K562 (cell line): Measurements from ENCODE around the gene ZSCAN21. TPM values are rescaled to one million over a fixed set of nuclear protein-coding genes. Genes with fewer than 3 reads are reported as not detected.
A peak's percentile ranks its signal among the peaks of the same experiment; 100 is the strongest.

Experiments used
- CBX1 ChIP-seq: sonication (generic); IDR thresholded peaks from 2 replicates; pipeline ENCODE4 v1.6.1; 2016; ENCODE audit warnings: antibody characterized with exemption, low read depth, mild to moderate bottlenecking
- CREB3L1 ChIP-seq: fragments of 450-650 bp; IDR thresholded peaks from 2 replicates; pipeline ENCODE4 v1.6.1; 2014; ENCODE audit warnings: low read depth, mild to moderate bottlenecking, moderate library complexity, borderline replicate concordance
- FOXA1 ChIP-seq: fragments of 450-650 bp; IDR thresholded peaks from 2 replicates; pipeline ENCODE4 v1.6.1; 2016; ENCODE audit warnings: mild to moderate bottlenecking, borderline replicate concordance
- GABPB1 ChIP-seq: sonication (generic); formaldehyde crosslinking; IDR thresholded peaks from 2 replicates; pipeline ENCODE4 v1.8.0; 2022; ENCODE audit warnings: mild to moderate bottlenecking, missing genetic modification reagents
- LARP7 ChIP-seq: fragments of 450-650 bp; IDR thresholded peaks from 2 replicates; pipeline ENCODE4 v1.6.1; 2016
- MLX ChIP-seq, 2 experiments: fragments of 450-650 bp in 1 of 2; sonication (generic) in 1 of 2; formaldehyde crosslinking; conservative IDR thresholded peaks; 2 replicates each; pipeline versions ENCODE4 v1.4.0 to v1.8.1; 2020 to 2022; ENCODE audit warnings: mild to moderate bottlenecking in 1 of 2, missing genetic modification reagents in 1 of 2
- MYC ChIP-seq, 2 experiments: fragments of 250-450 bp in 1 of 2; sonication (Bioruptor Pico) in 1 of 2; IDR thresholded peaks; 2 replicates each; pipeline versions ENCODE4 v1.5.1 to v1.6.1; 2012 to 2021; ENCODE audit warnings: low read depth in 2 of 2, borderline replicate concordance in 1 of 2, improper control_type of control experiment in 1 of 2, low read length in 1 of 2, mild to moderate bottlenecking in 1 of 2, moderate library complexity in 1 of 2
- NR2C2 ChIP-seq, 2 experiments: fragments of 200-800 bp in 1 of 2; sonication (Bioruptor generic) in 1 of 2; sonication (generic) in 1 of 2; formaldehyde crosslinking in 1 of 2; IDR thresholded peaks; 2 replicates each; pipeline versions ENCODE4 v1.6.1 to v1.8.0; 2016 to 2022; ENCODE audit warnings: mild to moderate bottlenecking in 1 of 2, missing compliant biosample characterization in 1 of 2, missing genetic modification characterization in 1 of 2, missing genetic modification reagents in 1 of 2
- PHTF2 ChIP-seq: fragments of 250-450 bp; sonication (Bioruptor Pico); IDR thresholded peaks from 2 replicates; pipeline ENCODE4 v1.5.0; 2021; ENCODE audit warnings: mild to moderate bottlenecking
- SAP30 ChIP-seq: fragments of 200-600 bp; sonication (generic); IDR thresholded peaks from 2 replicates; pipeline ENCODE4 v1.6.1; 2012; ENCODE audit warnings: borderline replicate concordance, low read depth, mild to moderate bottlenecking, moderate library complexity, low read length, control low read depth, inconsistent platforms; ENCODE audit not compliant: insufficient read depth, poor library complexity, severe bottlenecking
- SUPT5H ChIP-seq: fragments of 450-650 bp; IDR thresholded peaks from 2 replicates; pipeline ENCODE4 v1.6.1; 2016
- THAP12 ChIP-seq: fragments of 250-450 bp; sonication (Bioruptor Pico); IDR thresholded peaks from 2 replicates; pipeline ENCODE4 v1.9.0; 2021; ENCODE audit warnings: mild to moderate bottlenecking, inconsistent platforms
- TOE1 ChIP-seq, 2 experiments: fragments of 450-650 bp in 1 of 2; sonication (generic) in 1 of 2; formaldehyde crosslinking in 1 of 2; IDR thresholded peaks; 2 replicates each; pipeline versions ENCODE4 v1.7.1 to v1.8.0; 2016 to 2022; ENCODE audit warnings: borderline replicate concordance in 2 of 2, mild to moderate bottlenecking in 2 of 2, antibody characterized with exemption in 1 of 2, inconsistent platforms in 1 of 2, low read depth in 1 of 2, missing genetic modification reagents in 1 of 2, moderate library complexity in 1 of 2
- ZHX1 ChIP-seq: fragments of 150-350 bp; conservative IDR thresholded peaks from 2 replicates; pipeline ENCODE4 v1.6.1; 2014; ENCODE audit warnings: low read length
- ZNF263 ChIP-seq: sonication (generic); formaldehyde crosslinking; IDR thresholded peaks from 2 replicates; pipeline ENCODE4 v1.8.0; 2022; ENCODE audit warnings: mild to moderate bottlenecking, missing genetic modification reagents, borderline replicate concordance
- ZNF444 ChIP-seq: fragments of 250-450 bp; sonication (Bioruptor Pico); IDR thresholded peaks from 2 replicates; pipeline ENCODE4 v1.4.0; 2020; ENCODE audit warnings: mild to moderate bottlenecking, moderate library complexity
- polyA plus RNA-seq, 8 experiments: library from polyadenylated mRNA; depleted of rRNA in 4 of 8; stranded (reverse) in 5 of 8; unstranded in 3 of 8; fragments of >200 nt; fragmentation: Nextera tagmentation in 2 of 8; fragmentation: Illumina TruSeq in 1 of 8; extraction: Ambion mirVana in 2 of 8; extraction: Trizol in 1 of 8; gene quantifications; 2 replicates each; pipeline versions ENCODE4 v1.2.1 to v1.2.3, GENCODE V29; 2011 to 2014; ENCODE audit warnings: inconsistent platforms in 1 of 8, missing spikeins in 1 of 8
- total RNA-seq, 7 experiments: library from RNA; depleted of rRNA in 6 of 7; stranded (reverse); fragments of >200 nt in 6 of 7; fragmentation: Illumina TruSeq in 2 of 7; extraction: Trizol in 2 of 7; gene quantifications; 2 replicates each; pipeline versions ENCODE4 v1.2.1 to v1.2.3, GENCODE V29; 2011 to 2021; ENCODE audit warnings: low replicate concordance in 1 of 7

Gene ZSCAN21
- total and polyA plus RNA-seq, 9 of the 15 experiments (the other 6 are each of a cell fraction or from before 2014, with no cell fraction given) = 5.9 to 15.5 (median 13.2) TPM

- TF ChIP-seq CREB3L1 (peak; percentile 76; the same call in 1 of the 2 replicates), ZHX1 (0 out of 2 replicates have a peak, but pooled peaks have one; percentile 41), SAP30 (peak; percentile 20), LARP7 (no peak), TOE1 (IDR thresholded peaks at IDR 0.05; ENCODE audit: borderline replicate concordance) (no peak), TOE1 (CRISPR knock-in tag; IDR thresholded peaks at IDR 0.05; ENCODE audit: borderline replicate concordance, low read depth) (no peak), ZNF263 (CRISPR knock-in tag) (0 out of 2 replicates have a peak, but pooled peaks have one; percentile 43), PHTF2 (CRISPR knock-in tag) (no peak), ZNF444 (CRISPR knock-in tag) (no peak), GABPB1 (CRISPR knock-in tag) (peak; percentile 97), MYC (IDR thresholded peaks at IDR 0.05; ENCODE audit: low read depth, low read length) (peak; percentile 85), MYC (CRISPR knock-in tag; IDR thresholded peaks at IDR 0.05; ENCODE audit: borderline replicate concordance, low read depth) (peak; percentile 30; the same call in 1 of the 2 replicates), FOXA1 (no peak), SUPT5H (peak; percentile 88), CBX1 (peak; percentile 82), THAP12 (CRISPR knock-in tag) (peak; percentile 100), MLX (CRISPR knock-in tag; conservative IDR thresholded peaks at IDR 0.05) (0 out of 4 replicates have a peak, but pooled peaks of 1 of the 2 experiments have one; percentile 48), NR2C2 (CRISPR knock-in tag; IDR thresholded peaks at IDR 0.05) (peak; percentile 46; the same call in 1 of the 2 replicates), NR2C2 (tag; IDR thresholded peaks at IDR 0.05) (peak; percentile 51)
Measured at GRCh38 chr7:100015232-100016214, 34.1 kb upstream of the ZSCAN21 start, which contains the start of gene ZKSCAN1 (continued).
